A673 (cell line): ENCODE results near the gene PADI4.

Experiments
- EZH2 ChIP-seq: fragments of 200-600 bp; sonication (generic); IDR thresholded peaks from 2 replicates; pipeline ENCODE4 v1.6.1; 2017; ENCODE audit warnings: borderline replicate concordance, low read depth, mild to moderate bottlenecking, mixed read lengths, antibody characterized with exemption, low read length; ENCODE audit not compliant: poor library complexity, severe bottlenecking
- TF ChIP-seq, protein P1 (sequence below): fragments of 300-800, 200-600 bp; sonication (generic); conservative IDR thresholded peaks from 2 replicates; pipeline ENCODE4 v1.5.1; 2017; ENCODE audit warnings: low read depth, mild to moderate bottlenecking, antibody characterized with exemption, low read length, moderate library complexity, mixed read lengths

GRCh38 chr1:17350928-17351446 lies 43.0 kb downstream of the PADI4 start:
- no peak for TF ChIP-seq EZH2
- TF ChIP-seq, protein P1, sequence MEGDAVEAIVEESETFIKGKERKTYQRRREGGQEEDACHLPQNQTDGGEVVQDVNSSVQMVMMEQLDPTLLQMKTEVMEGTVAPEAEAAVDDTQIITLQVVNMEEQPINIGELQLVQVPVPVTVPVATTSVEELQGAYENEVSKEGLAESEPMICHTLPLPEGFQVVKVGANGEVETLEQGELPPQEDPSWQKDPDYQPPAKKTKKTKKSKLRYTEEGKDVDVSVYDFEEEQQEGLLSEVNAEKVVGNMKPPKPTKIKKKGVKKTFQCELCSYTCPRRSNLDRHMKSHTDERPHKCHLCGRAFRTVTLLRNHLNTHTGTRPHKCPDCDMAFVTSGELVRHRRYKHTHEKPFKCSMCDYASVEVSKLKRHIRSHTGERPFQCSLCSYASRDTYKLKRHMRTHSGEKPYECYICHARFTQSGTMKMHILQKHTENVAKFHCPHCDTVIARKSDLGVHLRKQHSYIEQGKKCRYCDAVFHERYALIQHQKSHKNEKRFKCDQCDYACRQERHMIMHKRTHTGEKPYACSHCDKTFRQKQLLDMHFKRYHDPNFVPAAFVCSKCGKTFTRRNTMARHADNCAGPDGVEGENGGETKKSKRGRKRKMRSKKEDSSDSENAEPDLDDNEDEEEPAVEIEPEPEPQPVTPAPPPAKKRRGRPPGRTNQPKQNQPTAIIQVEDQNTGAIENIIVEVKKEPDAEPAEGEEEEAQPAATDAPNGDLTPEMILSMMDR, result no peak
